GM10266 (cell line): ENCODE results near the gene VASN.

Experiments used
- DNase-seq: peaks from one replicate; pipeline ENCODE4 v3.0.0; 2012; ENCODE audit errors: extremely low spot score
- TF ChIP-seq, protein P1 (sequence below): IDR thresholded peaks from 2 replicates; pipeline ENCODE4 v1.5.1; 2012; ENCODE audit warnings: mild to moderate bottlenecking, low read depth; ENCODE audit not compliant: control insufficient read depth, insufficient read depth; ENCODE audit errors: missing control alignments

Gene VASN

DNA sequence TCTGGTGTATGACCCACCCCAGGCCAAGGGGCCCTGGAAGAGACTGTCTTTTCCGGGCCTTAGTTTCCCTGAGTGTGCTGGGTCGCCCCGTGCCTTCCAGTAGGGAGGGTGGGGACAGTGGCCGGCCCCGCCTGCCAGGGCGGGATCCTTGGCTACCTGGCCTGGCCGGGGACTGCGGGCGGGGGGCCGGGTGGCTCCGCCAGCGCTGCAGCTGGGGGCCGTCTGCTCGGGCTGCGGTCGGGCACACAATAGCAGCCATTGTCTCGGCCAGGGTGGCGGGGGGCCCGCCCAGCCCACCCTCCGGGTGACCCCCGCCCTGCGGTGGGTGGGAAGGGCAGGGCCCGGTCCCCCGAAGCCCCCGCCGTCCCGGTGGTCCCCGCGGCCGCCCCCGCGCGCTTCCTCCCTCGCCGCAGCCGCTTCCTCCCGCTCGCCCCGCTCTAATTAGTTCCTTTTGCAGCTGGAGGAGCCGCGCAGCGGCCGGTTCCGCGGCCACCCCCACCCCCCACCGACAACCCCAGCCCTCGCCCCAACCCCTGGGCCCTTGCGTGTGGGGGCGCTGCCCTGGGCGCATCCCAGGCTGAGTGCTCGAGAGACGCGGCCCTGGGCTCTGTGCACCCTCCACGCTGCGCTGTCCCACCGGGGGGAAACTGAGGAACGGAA, 44.1 kb upstream of the VASN start:
- no peak for DNase-seq
- TF ChIP-seq, protein P1, sequence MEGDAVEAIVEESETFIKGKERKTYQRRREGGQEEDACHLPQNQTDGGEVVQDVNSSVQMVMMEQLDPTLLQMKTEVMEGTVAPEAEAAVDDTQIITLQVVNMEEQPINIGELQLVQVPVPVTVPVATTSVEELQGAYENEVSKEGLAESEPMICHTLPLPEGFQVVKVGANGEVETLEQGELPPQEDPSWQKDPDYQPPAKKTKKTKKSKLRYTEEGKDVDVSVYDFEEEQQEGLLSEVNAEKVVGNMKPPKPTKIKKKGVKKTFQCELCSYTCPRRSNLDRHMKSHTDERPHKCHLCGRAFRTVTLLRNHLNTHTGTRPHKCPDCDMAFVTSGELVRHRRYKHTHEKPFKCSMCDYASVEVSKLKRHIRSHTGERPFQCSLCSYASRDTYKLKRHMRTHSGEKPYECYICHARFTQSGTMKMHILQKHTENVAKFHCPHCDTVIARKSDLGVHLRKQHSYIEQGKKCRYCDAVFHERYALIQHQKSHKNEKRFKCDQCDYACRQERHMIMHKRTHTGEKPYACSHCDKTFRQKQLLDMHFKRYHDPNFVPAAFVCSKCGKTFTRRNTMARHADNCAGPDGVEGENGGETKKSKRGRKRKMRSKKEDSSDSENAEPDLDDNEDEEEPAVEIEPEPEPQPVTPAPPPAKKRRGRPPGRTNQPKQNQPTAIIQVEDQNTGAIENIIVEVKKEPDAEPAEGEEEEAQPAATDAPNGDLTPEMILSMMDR = peak; percentile 11

DNA sequence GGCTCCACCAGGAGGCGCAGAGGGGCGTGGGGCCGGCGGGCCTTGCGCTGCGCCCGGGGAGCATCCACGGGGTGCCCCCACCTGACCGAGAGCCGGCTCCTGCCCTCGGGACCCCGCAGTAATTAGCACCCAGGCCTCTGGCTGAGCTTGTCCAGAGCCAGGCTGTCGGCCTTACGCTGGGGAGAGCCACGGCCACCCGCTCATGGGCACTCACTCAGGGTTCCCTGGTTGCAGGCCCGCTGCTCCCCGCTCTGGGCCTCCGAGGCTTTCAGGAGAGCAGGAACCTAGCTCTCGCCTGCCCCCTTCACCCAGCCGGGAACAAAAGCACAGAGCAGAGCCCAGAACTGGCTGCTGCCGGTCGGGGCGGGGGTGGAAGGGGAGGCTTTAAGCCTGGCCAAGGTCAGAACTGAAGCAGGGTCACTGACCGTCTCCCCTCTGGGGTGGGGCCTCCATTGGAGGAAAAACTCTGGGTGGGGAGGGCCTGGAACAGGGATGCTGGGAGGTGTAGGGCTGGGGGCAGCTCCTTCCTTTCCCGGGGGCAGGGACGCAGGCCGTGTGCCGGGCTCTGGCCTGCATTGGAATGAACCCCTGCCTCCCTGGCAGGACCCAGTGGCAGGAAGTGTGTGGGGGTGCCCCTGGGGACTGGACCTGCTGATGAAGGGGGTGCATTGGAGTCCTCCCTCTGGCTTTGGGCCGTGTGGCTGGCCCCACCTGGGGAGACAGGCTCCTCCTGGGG, 43.4 kb upstream of the VASN start:
- TF ChIP-seq, protein P1 = peak; percentile 63
- peak; percentile 88 for DNase-seq

DNA sequence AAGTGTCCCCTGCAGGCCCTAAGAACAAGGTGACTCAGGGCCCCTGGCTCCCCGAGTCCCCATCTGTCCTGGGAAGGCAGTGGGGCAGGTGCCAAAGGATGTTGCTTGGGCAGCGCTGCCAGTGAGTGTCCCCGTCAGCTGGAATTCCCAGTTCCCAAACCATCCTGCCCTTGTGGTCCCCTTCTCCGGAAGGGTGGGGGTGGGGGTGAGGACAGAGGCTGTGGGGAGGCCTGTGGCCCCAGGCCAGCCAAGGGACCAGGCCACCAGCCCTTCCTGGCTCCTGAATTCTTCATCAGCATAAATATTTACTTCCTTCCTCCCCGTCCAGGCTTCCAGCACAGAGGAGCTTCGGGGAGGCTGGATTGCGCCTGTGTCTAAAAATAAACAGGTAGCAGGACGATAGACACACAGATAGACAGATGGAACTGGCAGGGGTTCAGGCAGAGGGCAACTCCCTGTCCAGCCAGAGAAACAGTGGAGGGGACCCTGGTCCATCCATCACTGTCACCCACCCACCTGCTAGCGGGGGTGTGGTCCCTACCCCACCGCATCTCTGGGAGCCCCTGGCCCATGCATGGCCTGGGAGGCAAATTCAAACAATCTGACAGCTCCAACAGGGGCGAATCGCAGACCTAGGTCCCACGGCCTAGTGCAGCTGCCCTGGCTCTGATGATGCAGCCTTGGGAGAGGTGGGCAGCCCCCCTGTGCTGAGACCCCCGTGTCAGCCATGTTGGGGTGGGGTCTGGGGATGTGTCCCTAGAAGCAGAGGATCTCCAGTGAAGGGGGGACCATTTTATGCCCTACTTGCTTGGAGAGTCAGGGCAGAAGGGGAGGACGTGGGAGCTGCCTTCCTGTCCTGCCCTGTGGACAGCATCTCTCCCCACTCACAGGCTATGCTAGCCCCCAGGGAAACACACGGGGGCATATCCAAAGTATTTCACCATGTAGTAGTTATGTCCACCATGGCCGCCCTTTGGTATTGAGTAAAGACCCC, 42.6 kb upstream of the VASN start:
- no peak for DNase-seq
- TF ChIP-seq, protein P1 = no peak

DNA sequence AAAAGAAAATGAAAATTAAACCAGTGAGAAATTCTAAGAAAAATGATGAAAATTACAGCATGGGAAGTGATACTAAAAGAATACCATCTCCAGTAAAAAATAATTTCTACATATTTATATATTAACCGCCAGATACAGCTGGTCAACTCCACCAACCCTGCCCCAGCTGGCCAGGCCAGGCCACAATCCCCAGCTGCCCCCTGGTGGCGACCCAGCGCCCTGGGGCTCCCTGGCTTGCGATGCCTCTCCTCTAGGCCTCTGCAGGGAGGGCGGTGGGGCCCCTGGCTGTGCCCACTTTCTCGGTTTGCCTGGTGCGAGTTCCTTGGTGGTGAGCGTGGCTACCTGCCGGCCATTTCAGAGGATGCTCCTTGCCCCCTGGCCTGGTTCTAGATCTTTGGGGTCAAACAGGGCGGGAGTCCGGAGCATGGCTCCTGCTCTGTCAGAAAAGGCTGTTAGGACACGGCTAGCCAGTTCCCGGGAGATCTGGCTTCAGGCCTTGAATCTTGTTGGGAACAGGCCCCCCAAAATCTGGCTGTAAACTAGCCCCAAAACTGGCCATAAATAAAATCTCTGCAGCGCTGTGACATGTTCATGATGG, 41.3 kb upstream of the VASN start:
- peak; percentile 93 for DNase-seq
- TF ChIP-seq, protein P1 = peak; percentile 97

DNA sequence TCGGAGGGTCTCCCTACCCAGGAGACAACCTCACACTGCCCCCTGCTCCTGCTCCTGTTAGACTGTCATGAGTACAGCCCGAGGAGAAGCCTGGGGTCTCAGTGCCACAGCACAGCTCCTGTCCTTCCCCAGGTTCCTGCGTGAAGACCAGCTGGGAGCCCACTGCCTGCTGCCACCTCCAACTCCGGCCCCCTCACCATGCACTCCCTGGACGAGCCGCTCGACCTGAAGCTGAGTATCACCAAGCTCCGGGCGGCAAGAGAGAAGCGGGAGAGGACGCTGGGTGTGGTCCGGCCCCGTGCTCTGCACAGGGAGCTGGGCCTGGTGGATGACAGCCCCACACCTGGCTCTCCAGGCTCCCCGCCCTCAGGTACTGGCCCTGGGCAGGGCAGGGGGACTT, 39.6 kb upstream of the VASN start:
- TF ChIP-seq, protein P1 = no peak
- DNase-seq = no peak

DNA sequence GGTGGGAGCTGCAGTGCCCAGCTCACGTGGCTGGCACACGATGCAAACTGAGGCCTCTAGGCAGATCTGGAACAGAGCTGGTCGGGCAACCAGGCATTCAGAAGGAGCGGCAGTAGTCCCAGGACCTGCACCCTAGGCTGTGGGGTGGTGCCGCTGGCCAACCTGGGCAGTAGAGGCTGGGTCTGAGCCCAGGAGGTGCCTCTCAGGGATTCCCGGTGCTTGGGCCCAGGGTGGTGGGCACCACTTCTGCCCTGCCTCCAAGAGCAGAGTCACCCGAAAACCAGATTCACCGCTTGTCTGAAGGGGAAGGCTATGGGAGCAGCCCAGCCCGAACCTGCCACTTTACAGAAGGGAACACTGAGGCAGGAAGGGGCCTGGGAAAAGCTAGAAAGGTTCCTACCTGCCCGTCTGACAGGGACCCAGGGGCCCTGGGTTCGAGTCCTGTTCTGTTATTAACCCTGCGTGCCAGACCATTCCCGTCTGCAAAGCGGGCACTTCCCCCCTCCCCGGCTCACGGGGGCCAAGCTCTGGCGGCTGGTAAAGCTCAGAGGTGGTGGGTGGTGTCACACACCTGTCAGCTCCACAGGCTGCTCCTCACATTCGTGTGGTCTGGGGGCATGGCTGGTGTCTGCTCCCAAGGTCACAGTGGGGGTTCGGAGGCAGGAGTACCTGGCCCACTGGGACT, 38.9 kb upstream of the VASN start:
- TF ChIP-seq, protein P1 = no peak
- no peak for DNase-seq
